Peyer's patch (tissue), 4 donors: ENCODE results near the gene KMT2B. TPM values are rescaled to one million over a fixed set of nuclear protein-coding genes. Genes with fewer than 3 reads are reported as not detected.

Experiments used
- DNase-seq, 3 donors: peaks; one replicate each; pipeline ENCODE4 v3.0.0-alpha.2; 2017 to 2019
- H3K27ac ChIP-seq, 4 donors: fragments of 200-600 bp; sonication (generic); one replicate each; pipeline ENCODE4 v1.5.1; 2016 to 2019
- H3K27me3 ChIP-seq, 2 donors: fragments of 200-600 bp; sonication (generic); one replicate each; pipeline ENCODE4 v1.5.1; 2019
- H3K36me3 ChIP-seq, 3 donors: fragments of 200-600 bp; sonication (generic); one replicate each; pipeline ENCODE4 v1.5.1; 2016 to 2019
- H3K4me1 ChIP-seq, 4 donors: fragments of 200-600 bp; sonication (generic); one replicate each; pipeline ENCODE4 v1.5.1; 2016 to 2019
- H3K4me3 ChIP-seq, 4 donors: fragments of 200-600 bp; sonication (generic); 1 replicate in 3 of 4; 2 replicates in 1 of 4; pipeline ENCODE4 v1.5.1; 2016 to 2019; ENCODE audit warnings: mild to moderate bottlenecking in 1 of 4
- H3K9me3 ChIP-seq, 4 donors: fragments of 200-600 bp; sonication (generic); one replicate each; pipeline ENCODE4 v1.5.1; 2016 to 2019; ENCODE audit warnings: mild to moderate bottlenecking in 1 of 4
- CTCF ChIP-seq, 6 experiments: fragments of 450-650 bp in 4 of 6; fragments of 200-600 bp in 2 of 6; sonication (generic) in 1 of 6; IDR thresholded peaks; one replicate each; pipeline ENCODE4 v1.5.1; 2017 to 2019; ENCODE audit warnings: antibody characterized with exemption in 6 of 6, mild to moderate bottlenecking in 3 of 6, moderate library complexity in 1 of 6
- POLR2A ChIP-seq, 2 donors: fragments of 450-650 bp; IDR thresholded peaks; one replicate each; pipeline ENCODE4 v1.5.1; 2017; ENCODE audit warnings: antibody characterized with exemption in 2 of 2, mild to moderate bottlenecking in 2 of 2, moderate library complexity in 2 of 2
- total RNA-seq, 4 donors: library from RNA; depleted of rRNA; stranded (reverse); fragments of >200 nt; gene quantifications; one replicate each; pipeline ENCODE4 v1.1.0, GENCODE V29; 2016

The KMT2B gene
- total RNA-seq, 4 donors from 2014 or later, result 27.8 to 62.6 (median 41.9) TPM

GRCh38 chr19:35730326-35730725 is 12.5 kb downstream of the KMT2B start:
- H3K36me3 ChIP-seq, result peaks cover 0 to 100% (median 4%) of the 10 kb centered on the region in 3 donors
- no peaks in the 10 kb centered on the region for H3K9me3 ChIP-seq
- H3K4me3 ChIP-seq, result no peak overlapping the region
- H3K27ac ChIP-seq, result no peak overlapping the region
- H3K27me3 ChIP-seq, result no peaks in the 10 kb centered on the region
- TF ChIP-seq POLR2A (IDR thresholded peaks at IDR 0.05) (no peak), CTCF (IDR thresholded peaks at IDR 0.05) (no peak)
- no peaks in the 10 kb centered on the region for H3K4me1 ChIP-seq
- no peak for DNase-seq

- Histone ChIP-seq H3K4me3 (no peak overlapping the region), H3K27me3 (no peaks in the 10 kb centered on the region), H3K9me3 (no peaks in the 10 kb centered on the region), H3K27ac (no peak overlapping the region), H3K36me3 (peaks cover 0 to 98% (median 0%) of the 10 kb centered on the region in 3 donors), H3K4me1 (no peaks in the 10 kb centered on the region)
- DNase-seq, result no peak
- TF ChIP-seq CTCF (IDR thresholded peaks at IDR 0.05), result no peak
- no peak for TF ChIP-seq POLR2A (IDR thresholded peaks at IDR 0.05)
Observed at GRCh38 chr19:35731353-35731752, 13.6 kb downstream of the KMT2B start.

GRCh38 chr19:35731779-35732405 is 14.1 kb downstream of the KMT2B start:
- DNase-seq, result no peak
- H3K9me3 ChIP-seq, result no peaks in the 10 kb centered on the region
- no peaks in the 10 kb centered on the region for H3K27me3 ChIP-seq
- TF ChIP-seq POLR2A (IDR thresholded peaks at IDR 0.05) (no peak), CTCF (IDR thresholded peaks at IDR 0.05) (no peak)
- no peak overlapping the region for H3K4me3 ChIP-seq
- H3K4me1 ChIP-seq, result no peaks in the 10 kb centered on the region
- peaks cover 0 to 98% (median 0%) of the 10 kb centered on the region in 3 donors for H3K36me3 ChIP-seq
- H3K27ac ChIP-seq, result no peak overlapping the region

GRCh38 chr19:35732540-35733179 is 14.9 kb downstream of the KMT2B start:
- no peak for TF ChIP-seq POLR2A (IDR thresholded peaks at IDR 0.05)
- TF ChIP-seq CTCF (IDR thresholded peaks at IDR 0.05), result no peak
- Histone ChIP-seq H3K27ac (no peak overlapping the region), H3K36me3 (peaks cover 0 to 97% (median 0%) of the 10 kb centered on the region in 3 donors), H3K9me3 (no peaks in the 10 kb centered on the region), H3K4me1 (peaks cover 0 to 3% (median 0%) of the 10 kb centered on the region in 4 donors), H3K4me3 (no peak overlapping the region), H3K27me3 (no peaks in the 10 kb centered on the region)
- no peak for DNase-seq

- no peak for DNase-seq
- no peak for TF ChIP-seq POLR2A (IDR thresholded peaks at IDR 0.05)
- no peak for TF ChIP-seq CTCF (IDR thresholded peaks at IDR 0.05)
- Histone ChIP-seq H3K4me3 (no peak overlapping the region), H3K27me3 (no peaks in the 10 kb centered on the region), H3K36me3 (peaks cover 0 to 97% (median 0%) of the 10 kb centered on the region in 3 donors), H3K9me3 (no peaks in the 10 kb centered on the region), H3K4me1 (peaks cover 0 to 3% (median 0%) of the 10 kb centered on the region in 4 donors), H3K27ac (no peak overlapping the region)
Observed at GRCh38 chr19:35733180-35734125, 15.7 kb downstream of the KMT2B start.
